Measurements from ENCODE around the gene PFKP.

DNA sequence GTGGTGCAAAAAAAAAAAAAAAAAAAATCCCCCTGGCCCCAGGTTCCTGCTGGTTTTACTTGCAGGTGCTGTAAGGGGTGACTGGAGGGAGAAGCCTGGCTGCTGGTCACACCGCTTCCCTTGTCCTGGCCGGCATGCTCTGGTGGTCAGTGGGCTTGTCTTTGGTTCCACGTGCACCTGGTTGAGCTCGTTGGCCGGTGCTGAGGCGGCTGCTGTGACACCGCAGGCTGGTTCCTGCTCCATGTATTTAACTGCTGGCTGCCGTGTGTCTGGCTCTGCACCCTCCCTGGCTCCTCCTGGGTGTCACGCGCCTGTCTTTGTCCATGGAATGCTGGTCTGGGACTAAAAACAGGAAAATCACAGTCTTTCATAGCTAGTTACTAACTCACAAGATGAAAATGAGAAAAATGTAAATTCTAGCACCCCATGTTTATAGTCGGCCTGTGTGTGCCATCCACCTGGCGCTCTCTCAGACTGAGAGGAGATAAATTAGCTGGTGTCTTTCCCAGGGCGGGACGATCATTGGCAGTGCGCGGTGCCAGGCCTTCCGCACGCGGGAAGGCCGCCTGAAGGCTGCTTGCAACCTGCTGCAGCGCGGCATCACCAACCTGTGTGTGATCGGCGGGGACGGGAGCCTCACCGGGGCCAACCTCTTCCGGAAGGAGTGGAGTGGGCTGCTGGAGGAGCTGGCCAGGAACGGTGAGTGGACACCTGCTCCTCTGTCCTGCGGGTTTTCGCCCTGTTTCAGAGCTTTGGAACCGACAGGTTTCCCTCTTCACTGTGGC is 33.7 kb downstream of the PFKP start:
- TF ChIP-seq, protein P1, sequence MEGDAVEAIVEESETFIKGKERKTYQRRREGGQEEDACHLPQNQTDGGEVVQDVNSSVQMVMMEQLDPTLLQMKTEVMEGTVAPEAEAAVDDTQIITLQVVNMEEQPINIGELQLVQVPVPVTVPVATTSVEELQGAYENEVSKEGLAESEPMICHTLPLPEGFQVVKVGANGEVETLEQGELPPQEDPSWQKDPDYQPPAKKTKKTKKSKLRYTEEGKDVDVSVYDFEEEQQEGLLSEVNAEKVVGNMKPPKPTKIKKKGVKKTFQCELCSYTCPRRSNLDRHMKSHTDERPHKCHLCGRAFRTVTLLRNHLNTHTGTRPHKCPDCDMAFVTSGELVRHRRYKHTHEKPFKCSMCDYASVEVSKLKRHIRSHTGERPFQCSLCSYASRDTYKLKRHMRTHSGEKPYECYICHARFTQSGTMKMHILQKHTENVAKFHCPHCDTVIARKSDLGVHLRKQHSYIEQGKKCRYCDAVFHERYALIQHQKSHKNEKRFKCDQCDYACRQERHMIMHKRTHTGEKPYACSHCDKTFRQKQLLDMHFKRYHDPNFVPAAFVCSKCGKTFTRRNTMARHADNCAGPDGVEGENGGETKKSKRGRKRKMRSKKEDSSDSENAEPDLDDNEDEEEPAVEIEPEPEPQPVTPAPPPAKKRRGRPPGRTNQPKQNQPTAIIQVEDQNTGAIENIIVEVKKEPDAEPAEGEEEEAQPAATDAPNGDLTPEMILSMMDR (IDR thresholded peaks at IDR 0.05), result no peak
- TF ChIP-seq EZH2 (IDR thresholded peaks at IDR 0.05) (no peak), EZH2phosphoT487 (IDR thresholded peaks at IDR 0.05) (no peak)

Data from neural progenitor cell (in vitro differentiated cells).